DMS79 treated with DMSO at 0.1 percent for 48 hours (cell line): ENCODE measurements around the gene ETS2.
A peak's percentile ranks its signal among the peaks of the same experiment; 100 is the strongest.

Experiments
- DNase-seq: peaks from one replicate; lab custom pipeline; 2025; lab: John Stamatoyannopoulos, UW

Gene ETS2

GRCh38 chr21:38805328-38806152, at the start of gene ETS2:
TSS of gene ETS2 (plus strand) at chr21:38805929. CDS start at chr21:38810035, 4,106 bp downstream.
- DNase-seq = peak; percentile 60

- DNase-seq = no peak
Measured at GRCh38 chr21:38756746-38757145, 49.0 kb upstream of the ETS2 start.

DNA sequence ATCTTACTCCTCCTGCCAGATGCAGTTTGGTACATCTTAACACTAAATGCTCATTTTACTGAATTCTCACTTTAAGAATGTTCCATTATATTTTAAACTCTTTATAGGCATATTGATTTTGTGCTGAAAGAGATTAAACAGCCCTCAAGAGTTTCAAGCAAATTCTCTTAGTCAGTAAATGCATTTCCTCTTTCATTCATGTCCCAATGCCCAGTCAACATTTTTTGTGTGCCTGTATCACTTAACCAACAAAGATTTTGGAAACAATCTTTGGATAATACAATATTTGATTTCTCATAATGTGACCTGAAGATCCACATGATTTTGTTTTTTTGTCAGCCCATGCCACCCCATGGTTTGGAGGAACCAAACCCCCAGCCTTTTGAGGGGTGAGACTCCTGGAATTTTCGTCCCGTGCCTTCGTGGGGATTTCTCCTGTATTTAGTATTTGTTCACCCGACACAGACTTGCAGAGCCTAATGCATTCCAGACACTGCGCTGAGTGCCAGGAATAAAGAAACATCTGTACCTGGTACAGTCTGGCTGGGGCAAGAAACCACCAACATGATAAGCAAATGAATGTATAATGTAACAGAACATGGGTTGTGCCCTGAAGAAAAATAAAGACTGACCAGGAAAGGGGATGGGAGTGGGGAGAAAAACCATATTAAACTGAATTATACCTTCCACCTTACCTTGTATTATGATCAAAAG, 47.1 kb upstream of the ETS2 start:
- no peak for DNase-seq

DNA sequence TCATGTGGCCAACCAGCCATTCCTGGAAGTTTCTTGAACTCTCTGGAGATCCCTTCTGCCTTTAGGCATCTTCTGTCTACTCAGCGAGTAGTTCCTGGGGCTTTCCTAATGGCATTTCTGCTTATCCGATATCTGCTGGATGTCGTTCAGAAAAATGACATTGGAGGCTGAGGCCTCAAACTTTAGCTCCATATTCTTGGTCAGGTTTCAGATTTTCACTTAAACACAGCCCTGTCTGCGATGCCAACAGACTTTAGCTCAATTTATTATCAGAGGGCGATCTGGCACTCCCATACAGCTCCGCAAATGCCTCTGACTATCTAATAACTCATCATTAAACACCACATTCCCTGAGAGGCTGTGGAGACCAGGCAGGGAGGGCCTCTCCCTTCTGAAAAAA, 46.3 kb upstream of the ETS2 start:
- no peak for DNase-seq

DNA sequence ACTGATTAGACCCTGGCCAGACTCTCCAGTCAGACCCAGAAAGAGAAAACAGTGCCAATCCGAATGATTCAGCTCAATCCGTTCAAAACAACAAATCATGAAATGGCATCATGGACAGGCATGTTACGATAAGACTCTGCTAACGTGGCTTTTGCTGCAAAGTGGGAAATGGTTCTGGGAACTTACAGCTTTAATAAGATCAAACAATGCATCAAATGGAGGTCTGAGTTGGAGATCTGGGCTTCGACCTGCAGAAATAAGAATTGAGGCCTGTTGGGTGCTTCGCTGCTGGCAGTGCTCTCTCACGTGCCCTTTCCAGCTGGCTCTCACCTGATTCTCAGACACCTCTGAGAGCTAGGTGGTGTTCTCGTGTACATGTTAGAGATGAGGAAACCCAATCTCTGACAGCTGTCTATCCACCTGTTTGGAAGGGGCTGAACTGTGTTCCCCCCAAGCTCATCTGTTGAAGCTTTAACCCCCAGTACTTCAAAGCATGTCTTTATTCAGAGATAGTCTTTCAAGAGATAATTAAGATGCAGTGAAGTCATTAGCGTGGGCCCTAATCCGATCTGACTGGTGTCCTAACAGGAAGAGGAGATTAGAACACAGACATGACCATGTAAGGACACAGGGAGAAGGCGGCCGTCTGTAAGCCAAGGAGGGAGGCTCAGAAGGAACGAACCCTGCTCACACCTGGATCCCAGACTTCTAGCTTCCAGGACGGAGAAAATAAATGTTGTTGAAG, 45.5 kb upstream of the ETS2 start:
- DNase-seq = no peak

- no peak for DNase-seq
Measured at GRCh38 chr21:38760762-38761155, 45.0 kb upstream of the ETS2 start.

- DNase-seq = no peak
Measured at GRCh38 chr21:38761531-38761930, 44.2 kb upstream of the ETS2 start.

GRCh38 chr21:38765056-38765455, 40.7 kb upstream of the ETS2 start:
- DNase-seq = no peak

DNA sequence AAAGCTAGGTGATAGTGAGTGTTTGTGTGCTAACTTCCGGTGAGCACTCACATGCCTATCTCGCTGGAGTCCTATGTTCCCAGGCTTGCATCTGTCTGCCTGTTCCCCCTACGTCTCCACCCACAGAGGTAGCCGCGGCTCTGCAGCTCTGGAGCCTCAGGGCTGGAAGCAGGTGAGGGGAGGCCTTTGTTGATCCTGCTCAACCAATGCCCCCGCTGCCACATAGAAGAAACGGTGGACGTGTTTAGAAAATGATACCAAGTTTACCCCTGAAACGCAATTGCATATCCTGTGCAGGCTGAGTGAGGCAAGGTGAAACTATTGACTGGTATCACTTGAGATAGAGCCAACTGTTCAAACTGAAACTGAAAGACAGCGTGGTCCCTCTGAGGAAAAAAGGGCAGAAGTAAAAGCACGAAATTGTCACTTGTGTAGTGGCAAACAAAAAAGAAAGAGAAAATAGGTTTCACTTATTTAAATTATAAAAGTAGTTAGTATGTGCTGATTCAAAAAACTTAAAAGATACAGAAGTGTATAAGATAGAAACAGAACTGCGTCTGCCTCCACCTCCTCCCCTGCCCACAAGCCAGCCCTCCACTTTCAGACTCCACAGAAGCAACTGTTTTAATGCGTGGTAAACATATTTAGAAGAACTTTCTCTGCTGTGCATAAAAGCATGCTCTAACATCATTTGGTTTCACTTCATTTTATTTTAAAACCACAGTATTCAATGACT, 38.6 kb upstream of the ETS2 start:
- peak; percentile 39 for DNase-seq

DNA sequence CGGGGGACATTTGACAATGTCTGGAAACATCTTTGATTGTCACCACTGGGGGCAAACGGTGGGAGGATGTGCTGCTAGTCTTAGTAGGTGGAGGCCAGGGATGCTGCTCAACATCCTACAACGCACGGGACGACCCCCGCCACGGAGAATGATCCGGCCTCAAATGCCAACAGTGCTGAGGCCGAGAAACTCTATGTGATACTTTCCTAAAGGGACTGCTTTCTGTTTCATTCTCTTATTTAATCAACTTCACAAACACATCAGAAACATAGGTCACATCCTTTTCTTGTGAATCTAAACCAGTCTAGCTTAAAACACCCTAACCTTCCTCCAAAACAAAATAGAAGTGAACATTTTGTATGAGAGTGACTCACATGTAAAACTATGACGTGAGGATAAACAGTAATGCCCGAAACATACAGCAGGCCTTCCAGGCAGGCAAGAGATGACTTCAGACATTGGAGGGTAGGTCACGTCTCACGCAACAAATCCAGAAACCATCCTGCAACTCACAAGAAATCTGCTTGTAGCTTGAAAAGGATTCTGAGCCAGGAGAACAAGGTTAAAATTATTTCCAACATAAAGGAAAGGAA, 37.2 kb upstream of the ETS2 start:
- no peak for DNase-seq

- no peak for DNase-seq
Measured at GRCh38 chr21:38769191-38769780, 36.4 kb upstream of the ETS2 start.

DNA sequence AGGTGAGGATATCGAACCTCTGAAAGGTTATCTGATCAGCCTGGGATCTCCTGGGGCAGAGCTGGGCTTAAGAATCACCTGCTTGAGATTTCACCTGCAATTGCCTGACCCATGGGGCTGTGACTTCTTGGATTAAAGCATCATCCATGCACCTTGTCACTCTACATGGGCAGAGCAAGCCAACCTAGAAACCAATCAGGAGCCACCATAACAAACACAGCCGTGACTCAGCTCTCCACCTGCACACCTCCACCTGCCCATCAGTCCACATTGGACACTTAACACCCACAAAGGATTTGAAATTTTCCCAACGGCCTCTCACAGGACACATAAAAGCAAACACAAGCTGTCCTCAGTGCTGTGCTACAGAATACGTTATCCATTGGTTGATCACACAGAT, 35.1 kb upstream of the ETS2 start:
- DNase-seq = no peak

DNA sequence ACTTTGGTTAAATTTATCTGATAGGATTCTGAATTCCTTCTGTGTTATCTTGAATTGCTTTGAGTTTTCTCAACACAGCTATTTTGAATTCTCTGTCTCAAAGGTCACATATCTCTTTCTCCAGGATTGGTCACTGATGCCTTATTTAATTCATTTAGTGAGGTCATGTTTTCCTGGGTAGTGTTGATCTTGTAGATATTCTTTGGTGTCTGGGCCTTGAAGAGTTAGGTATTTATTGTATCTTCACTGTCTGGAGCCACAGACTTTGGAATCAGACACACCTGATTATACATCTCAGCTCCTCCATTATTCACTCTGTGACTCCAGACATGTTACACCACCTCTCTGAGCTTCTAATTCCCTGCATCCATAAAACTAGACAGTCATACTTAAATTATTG, 34.2 kb upstream of the ETS2 start:
- DNase-seq = no peak

DNA sequence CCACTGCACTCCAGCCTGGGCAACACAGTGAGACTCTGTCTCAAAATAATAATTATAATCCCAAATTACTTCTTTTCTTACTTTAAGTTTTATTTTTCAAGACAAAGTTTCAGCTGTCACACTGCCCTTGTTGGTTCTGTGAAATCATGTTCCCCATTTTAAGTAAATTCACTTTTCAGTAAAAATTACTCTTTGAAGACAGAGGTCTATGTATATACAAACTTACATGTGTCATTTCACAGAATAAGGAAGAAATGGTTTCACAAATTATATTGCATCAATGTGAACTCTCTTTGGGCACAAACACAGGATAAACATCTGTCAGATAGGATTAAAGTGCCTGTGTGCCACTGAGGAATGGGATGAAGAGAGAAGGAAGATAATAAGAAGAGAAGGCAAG, 33.1 kb upstream of the ETS2 start:
- DNase-seq = no peak

DNA sequence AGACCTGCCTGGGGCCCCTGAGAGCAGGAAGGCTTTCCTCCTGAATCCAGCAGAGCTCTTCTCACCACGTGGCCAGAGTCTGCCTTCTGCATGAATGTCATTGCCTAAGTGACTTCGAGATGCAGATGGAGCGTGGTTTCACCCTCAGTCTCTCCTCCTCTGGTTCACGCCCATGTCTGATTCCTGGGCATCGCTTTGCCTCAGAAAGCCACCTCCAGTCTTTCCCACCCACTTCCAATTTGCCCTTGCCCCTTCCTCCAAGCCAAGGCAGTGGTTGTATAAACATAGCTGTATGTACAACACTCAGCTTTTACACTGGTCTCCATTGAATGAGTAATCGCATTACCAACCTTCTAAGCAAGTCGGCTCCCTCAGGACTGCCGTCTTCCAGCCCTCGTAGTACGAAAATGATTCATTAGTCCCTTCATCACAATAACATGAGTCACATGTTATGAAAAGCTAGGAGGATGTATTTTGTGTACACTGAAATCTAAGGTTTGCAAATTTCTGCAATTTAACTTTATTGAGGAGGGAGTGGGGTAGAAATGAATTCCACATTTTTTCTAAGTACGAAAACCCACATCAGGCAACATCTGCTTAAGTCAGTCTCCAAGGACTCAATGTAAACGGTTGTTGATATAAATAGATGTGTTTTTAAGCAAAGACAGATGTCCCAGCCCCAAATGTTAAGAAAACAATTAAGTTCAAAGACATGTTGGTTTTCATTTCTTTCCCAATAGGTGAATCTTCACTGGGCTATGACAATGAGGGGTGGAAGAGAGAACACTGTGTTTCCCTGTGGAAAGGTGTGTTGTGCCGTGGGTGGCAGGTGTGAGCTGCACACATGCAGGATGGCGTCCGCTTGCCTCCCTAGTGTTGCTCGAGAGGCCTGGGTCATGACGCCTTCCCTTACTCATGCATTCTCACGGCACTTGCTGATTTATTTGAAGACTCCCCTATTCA, 32.3 kb upstream of the ETS2 start:
- no peak for DNase-seq

GRCh38 chr21:38774152-38774551, 31.6 kb upstream of the ETS2 start:
- DNase-seq = no peak

DNA sequence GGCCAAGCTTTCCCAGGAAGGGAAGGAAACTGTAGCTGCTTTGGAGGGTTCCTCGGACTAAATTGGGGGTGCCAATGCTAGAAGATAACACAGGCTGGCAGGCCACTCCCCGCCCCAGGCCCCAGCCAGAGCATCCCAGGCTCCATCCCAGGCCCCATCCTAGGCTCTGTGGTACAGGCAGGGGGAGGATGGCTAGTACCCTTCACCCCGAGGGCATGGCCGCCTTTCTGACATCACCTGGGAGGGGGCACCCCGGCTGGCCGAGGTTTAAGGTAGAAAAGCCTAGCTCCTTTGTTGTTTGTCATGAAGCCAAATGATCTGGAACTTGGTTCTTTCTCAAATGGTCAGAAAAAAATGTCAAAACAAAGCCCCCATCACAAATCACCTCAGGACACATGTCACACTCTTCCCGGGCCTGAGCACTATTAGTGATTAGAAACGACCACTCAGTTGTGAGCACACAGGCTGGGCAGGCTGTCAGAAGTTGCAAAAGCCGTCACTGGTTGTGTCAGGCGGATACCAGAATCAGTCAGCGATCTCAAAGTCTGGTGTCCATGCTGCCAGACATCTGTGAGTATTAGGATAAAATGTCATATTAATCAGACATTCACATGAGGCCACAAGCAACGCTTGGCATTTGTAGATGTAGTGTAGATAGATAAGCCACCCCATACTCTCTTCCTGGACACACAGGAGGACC, 31.0 kb upstream of the ETS2 start:
- DNase-seq = no peak

- DNase-seq = no peak
Measured at GRCh38 chr21:38775733-38776132, 30.0 kb upstream of the ETS2 start.

GRCh38 chr21:38777015-38777414, 28.7 kb upstream of the ETS2 start:
- no peak for DNase-seq

- DNase-seq = no peak
Measured at GRCh38 chr21:38777531-38777930, 28.2 kb upstream of the ETS2 start.
